Measurements from ENCODE around the gene PTPRT. TPM values are rescaled to one million over a fixed set of nuclear protein-coding genes. Genes with fewer than 3 reads are reported as not detected.

The PTPRT gene
- total and polyA plus RNA-seq, 2 donors, result 0.09 to 1.9 TPM

DNA sequence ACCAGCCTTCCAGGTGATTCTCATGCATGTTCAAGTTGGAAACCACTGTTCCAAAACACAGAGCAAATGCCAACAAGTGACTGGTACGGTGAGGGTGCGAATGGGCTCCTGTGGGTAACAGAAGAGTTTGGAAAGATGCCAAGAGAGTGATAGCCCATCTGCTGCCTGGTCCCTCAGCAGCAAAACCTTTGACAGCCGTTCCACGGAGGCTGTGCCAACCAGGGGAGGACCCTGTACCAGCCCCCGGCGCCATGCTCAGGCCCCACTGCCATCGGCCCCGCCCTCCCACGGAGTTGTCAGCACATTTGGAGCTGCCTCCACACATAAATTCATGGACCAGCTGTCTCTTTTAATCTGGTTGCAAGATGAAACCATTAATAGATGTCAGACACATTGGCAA, 4.4 kb upstream of the PTPRT start:
- Histone ChIP-seq H3K4me1 (ENCODE audit: insufficient read depth) (no peaks in the 10 kb centered on the region), H3K27ac (ENCODE audit: low read depth) (no peak overlapping the region), H3K4me3 (ENCODE audit: low read depth, low read length) (no peak overlapping the region), H3K36me3 (ENCODE audit: insufficient read depth) (no peaks in the 10 kb centered on the region)
- DNase-seq (ENCODE audit: extremely low spot score), result no peak
- 84% methylated on average over 9 of the region's 9 CpGs for WGBS

DNA sequence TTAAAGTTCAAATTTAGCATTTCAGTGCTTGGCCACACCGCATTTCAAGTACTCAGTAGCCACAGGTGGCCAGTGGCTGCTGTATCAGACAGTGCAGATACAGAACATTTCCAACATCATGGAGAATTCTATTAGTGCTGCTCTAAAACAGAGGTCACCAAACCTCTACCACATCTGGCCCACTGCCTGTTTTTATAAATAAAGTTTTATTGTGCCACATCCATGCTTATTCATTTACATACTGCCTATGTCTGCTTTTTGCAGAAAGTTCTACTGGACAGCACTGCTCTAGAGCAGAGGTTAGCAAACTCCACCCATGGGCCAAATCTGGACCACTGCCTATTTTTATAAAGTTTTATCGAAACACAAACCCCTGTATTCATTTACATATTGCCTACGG, 3.7 kb upstream of the PTPRT start:
- H3K27ac ChIP-seq (ENCODE audit: low read depth), result no peak overlapping the region
- H3K4me3 ChIP-seq (ENCODE audit: low read depth, low read length), result no peak overlapping the region
- H3K36me3 ChIP-seq (ENCODE audit: insufficient read depth), result no peaks in the 10 kb centered on the region
- 88% methylated on average over 3 of the region's 3 CpGs for WGBS
- H3K4me1 ChIP-seq (ENCODE audit: insufficient read depth), result no peaks in the 10 kb centered on the region
- DNase-seq (ENCODE audit: extremely low spot score), result no peak

DNA sequence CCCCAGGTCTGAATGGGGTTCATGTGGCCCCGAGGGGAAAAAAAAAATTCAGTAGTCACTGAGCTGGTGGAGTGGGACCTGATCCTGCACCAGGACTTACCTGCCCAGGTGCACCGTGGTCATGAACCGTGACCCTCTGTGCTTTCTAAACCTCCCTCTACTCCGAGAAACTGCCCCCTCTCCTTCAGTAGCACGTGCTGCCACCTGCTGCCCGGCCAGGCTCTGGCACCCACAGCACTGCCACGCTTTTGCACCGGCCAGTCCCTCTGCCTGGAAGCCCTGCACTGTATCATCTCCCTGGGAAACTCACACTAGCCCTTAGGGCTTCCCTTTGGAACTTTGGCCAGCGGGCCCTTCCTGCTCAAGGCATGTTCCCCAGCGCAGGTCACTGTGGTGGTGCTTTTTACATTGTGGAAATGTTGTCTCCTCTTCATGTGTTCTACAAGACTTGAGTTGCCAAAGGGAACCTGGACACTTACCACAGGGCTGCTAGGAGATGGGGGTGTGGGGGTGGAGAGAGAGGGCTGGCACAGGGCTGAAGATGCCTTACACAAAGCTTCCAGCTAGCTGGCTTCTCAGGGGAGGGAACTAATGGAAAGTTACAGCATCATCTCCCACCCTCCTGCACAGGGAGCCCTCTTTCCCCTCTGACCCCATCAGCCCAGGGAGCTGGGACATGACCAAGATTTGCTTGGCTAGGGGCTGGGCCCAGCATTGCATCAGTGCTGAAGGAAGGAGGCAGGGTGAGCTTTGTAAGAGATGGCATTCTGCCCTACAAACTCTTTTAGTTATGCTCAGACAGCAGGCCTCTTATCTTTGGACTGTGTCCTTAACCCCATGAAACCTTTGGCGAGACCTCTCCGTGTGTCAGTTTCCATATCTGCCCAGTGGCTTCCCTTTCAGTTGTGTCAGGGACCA, 2.5 kb upstream of the PTPRT start:
- Histone ChIP-seq H3K4me3 (ENCODE audit: low read depth, low read length) (no peak overlapping the region), H3K4me1 (ENCODE audit: insufficient read depth) (no peaks in the 10 kb centered on the region), H3K27ac (ENCODE audit: low read depth) (no peak overlapping the region), H3K36me3 (ENCODE audit: insufficient read depth) (no peaks in the 10 kb centered on the region)
- WGBS, result 32% methylated on average over 12 of the region's 12 CpGs
- DNase-seq (ENCODE audit: extremely low spot score), result no peak

DNA sequence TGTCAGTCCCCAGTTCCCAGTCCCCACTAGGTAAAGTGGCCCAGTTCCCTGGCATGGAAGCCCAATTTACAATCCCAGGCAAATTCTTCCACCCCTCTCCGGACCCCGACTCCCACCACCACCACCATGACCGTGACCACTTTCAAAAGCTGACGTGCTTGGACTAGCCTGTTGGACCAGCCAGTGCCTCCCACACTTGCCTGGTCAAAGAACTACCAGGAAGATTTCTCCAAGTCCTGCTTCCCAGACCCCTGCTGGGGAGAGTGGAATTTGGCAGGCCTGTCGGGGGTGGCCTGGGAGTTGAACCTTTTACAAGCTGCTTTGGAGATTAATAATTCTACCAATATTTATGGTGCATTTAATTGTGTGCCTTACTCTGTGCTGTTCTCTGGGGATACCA, 1.4 kb upstream of the PTPRT start:
- WGBS, result 74% methylated on average over 5 of the region's 5 CpGs
- no peaks in the 10 kb centered on the region for H3K36me3 ChIP-seq (ENCODE audit: insufficient read depth)
- DNase-seq (ENCODE audit: extremely low spot score), result no peak
- H3K27ac ChIP-seq (ENCODE audit: low read depth), result no peak overlapping the region
- H3K4me3 ChIP-seq (ENCODE audit: low read depth, low read length), result no peak overlapping the region
- no peaks in the 10 kb centered on the region for H3K4me1 ChIP-seq (ENCODE audit: insufficient read depth)

DNA sequence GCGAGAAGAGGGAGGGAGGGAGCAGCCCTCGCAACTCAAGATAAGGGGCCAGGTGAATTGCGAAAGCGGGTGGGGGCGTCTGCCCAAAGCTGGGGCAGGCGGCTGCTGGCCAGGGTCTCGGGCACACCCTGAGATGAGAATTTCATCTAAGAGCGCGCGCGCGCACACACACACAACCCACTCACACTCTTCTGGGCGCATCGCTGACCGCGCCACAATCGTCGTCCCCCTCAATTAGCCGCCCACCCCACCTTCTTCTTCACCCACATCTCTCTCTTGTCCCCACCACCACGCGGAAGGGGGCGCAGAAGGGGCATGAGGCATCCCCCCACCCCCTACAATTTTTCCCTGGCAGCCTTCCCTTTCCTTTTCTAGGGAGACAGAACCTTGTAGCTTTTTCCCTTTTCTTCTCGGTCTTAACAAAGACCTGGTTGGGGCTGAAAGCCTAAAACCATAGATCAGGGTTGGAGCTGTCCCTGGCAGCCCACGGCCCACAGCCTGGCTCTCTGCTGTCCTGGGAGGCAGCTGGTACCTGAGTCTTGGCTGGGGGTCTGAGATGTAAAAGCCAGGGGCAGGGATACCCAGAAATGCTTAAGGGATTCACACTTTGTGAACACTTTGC, 737 bp upstream of the PTPRT start:
- no peaks in the 10 kb centered on the region for H3K4me1 ChIP-seq (ENCODE audit: insufficient read depth)
- DNase-seq (ENCODE audit: extremely low spot score), result no peak
- 5% methylated on average over 24 of the region's 24 CpGs for WGBS
- no peak overlapping the region for H3K27ac ChIP-seq (ENCODE audit: low read depth)
- H3K36me3 ChIP-seq (ENCODE audit: insufficient read depth), result no peaks in the 10 kb centered on the region
- H3K4me3 ChIP-seq (ENCODE audit: low read depth, low read length), result peak overlapping the region; percentile 12

DNA sequence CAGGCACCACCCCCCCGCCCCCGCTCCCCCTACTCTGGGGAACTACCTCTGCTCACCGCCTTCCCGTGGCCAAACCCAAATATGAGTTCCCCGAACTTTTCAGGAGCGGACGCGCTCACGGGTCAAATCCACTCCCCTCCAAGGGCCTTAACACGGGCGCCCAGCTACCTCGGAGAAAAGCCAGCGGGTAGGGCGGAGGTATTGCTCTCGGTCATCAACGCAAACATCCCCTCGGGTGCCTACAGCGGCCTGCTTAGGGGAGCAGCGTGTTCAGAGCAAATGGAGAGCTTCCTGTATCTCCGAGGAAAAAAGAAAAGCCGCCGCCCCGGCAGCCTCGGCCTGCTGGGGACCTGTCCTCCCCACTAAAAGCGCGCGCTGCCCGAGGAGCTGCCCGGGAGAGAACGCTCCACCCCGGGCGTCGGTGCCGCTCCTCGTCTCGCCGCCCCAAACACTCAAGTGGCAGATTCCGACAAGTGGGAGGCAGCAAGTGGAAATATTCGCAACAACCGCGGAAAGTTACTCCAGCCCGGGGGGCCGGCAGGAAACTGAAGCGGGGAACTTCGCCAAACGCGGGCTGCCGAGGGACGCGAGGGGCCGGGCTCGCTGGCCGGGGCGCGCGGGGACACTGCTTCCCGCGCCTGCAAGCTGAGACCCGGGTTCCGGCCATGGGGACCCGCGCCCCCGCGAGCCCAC, 699 bp downstream of the PTPRT start:
- H3K36me3 ChIP-seq (ENCODE audit: insufficient read depth), result no peaks in the 10 kb centered on the region
- no peaks in the 10 kb centered on the region for H3K4me1 ChIP-seq (ENCODE audit: insufficient read depth)
- peak overlapping the region; percentile 12 for H3K4me3 ChIP-seq (ENCODE audit: low read depth, low read length)
- DNase-seq (ENCODE audit: extremely low spot score), result no peak
- WGBS, result 1% methylated on average over 64 of the region's 64 CpGs
- H3K27ac ChIP-seq (ENCODE audit: low read depth), result no peak overlapping the region

DNA sequence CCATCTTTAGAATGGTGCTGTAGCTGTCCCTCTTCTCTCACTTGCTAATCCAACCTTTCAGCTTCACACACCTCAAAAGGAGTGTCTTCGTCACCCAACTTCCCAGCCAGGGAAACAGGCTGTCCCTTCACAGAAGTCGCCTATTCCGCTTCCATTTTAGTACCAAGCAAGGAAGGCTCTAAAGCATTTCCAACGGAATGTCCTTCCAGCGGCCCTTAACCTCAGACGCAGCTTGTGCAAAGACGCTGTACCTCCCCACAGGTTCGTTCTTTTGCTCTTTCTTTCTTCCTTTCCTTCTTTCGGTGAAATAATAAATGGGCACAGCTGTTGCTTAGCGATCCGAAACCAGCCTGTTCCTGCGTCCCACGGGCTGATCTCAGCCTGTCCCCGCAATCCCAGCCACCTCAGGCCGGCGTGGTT, 1.5 kb downstream of the PTPRT start:
- H3K36me3 ChIP-seq (ENCODE audit: insufficient read depth), result no peaks in the 10 kb centered on the region
- 3% methylated on average over 16 of the region's 16 CpGs for WGBS
- no peak overlapping the region for H3K27ac ChIP-seq (ENCODE audit: low read depth)
- no peaks in the 10 kb centered on the region for H3K4me1 ChIP-seq (ENCODE audit: insufficient read depth)
- H3K4me3 ChIP-seq (ENCODE audit: low read depth, low read length), result no peak overlapping the region
- DNase-seq (ENCODE audit: extremely low spot score), result no peak

DNA sequence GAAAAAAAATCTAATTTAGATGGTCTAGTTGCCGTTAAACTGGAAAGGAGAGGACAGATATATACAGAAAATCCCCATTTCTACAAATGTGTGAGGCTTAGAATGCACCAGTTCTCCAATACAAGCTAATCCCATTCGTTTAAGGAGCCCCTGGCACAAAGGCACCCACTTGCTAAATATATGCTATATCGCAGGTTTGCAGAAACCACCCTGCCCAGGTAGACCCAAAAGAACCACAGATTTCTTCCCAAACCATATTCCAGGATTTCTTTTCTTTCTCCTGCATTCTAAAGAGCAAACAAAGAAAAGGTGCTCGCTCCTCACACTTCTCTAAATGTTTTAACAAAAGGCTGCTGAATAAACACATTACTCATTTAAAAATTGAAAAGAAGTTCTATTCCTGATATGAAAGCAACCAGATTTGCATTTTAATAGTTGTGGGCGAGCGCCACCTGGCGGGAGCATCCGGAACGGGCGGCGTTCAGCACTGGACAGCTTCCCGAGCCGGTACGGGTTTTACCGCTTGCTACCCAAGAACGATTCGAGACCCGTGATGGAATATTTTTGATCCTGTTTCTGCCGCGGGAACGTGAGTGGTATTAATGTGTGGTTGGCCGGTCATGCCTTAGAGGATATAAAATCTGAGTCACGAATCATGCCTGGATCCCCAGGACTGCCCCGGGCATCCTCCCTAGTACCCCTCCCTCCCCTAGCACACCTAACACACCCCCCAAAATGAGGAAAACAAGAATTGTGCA, 2.1 kb downstream of the PTPRT start:
- 7% methylated on average over 24 of the region's 24 CpGs for WGBS
- no peak overlapping the region for H3K27ac ChIP-seq (ENCODE audit: low read depth)
- H3K4me1 ChIP-seq (ENCODE audit: insufficient read depth), result no peaks in the 10 kb centered on the region
- no peak for DNase-seq (ENCODE audit: extremely low spot score)
- no peak overlapping the region for H3K4me3 ChIP-seq (ENCODE audit: low read depth, low read length)
- no peaks in the 10 kb centered on the region for H3K36me3 ChIP-seq (ENCODE audit: insufficient read depth)

DNA sequence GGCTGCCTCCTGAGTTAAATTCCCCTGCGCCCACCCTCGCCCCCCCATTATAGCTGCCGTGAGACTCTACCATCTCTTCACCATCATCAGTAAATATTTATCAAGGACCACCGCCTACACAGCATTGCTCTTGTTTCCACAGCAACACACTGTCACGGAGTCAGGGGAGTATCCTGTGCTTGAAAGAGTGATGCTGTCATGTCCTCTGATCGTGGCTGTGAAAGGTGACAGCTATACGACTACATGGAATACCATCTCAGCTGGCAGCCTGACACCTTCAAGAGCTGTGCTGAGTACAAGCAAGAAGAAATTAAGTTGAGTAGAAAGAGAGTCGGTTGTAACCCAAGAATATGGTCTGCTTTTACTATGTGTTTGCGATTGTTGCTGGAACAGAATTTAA, 3.4 kb downstream of the PTPRT start:
- 66% methylated on average over 9 of the region's 9 CpGs for WGBS

DNA sequence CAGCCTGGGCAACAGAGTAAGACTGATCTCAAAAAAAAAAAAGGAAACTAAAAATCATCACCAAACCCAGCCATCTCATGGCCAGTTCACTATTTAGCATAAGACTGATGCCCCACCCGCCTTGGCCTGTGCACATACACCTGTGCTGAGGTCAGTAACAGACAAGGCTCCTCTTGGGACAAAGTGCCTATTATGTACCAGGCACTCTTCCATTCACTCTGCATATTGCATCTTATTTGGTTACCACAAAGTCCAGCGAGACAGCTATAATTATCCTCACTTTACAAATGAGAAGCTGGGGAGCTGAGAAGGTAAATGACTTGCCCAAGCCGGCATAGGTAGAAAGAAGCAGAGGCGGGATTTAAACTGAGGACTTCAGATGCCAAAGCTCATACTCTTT, 3.8 kb downstream of the PTPRT start:
- no peak for DNase-seq (ENCODE audit: extremely low spot score)
- H3K27ac ChIP-seq (ENCODE audit: low read depth), result no peak overlapping the region
- 90% methylated on average over 4 of the region's 4 CpGs for WGBS

More for the DNA sequence above, 3.4 kb downstream of the PTPRT start:
- DNase-seq (ENCODE audit: extremely low spot score), result no peak
- H3K36me3 ChIP-seq (ENCODE audit: insufficient read depth), result no peaks in the 10 kb centered on the region
- no peak overlapping the region for H3K4me3 ChIP-seq (ENCODE audit: low read depth, low read length)
- no peaks in the 10 kb centered on the region for H3K4me1 ChIP-seq (ENCODE audit: insufficient read depth)
- H3K27ac ChIP-seq (ENCODE audit: low read depth), result no peak overlapping the region

DNA sequence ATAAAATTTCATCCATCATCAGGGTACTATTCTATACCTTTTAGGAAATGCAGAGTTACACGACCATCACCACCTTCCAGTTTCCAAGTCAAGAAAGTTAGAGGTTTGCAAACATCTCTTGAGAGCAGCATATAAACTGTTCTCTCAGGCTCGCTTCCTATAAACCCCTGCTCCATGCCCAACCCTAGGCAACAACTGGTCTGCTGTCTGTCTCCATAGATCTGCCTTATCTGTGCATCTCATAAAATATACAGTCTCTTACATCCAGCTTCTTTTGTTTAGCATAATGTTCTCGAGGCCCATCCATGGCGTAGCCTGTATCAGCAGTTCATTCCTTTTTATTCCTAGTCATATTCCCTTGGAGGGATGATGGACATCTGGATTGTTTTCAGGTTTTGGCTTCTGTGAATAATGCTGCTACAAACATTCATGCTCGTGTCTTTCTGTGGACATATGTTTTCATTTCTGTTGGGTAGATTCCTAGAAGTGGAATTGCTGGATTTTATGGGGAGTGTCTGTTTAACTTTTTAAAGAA, 6.1 kb downstream of the PTPRT start:
- Histone ChIP-seq H3K36me3 (ENCODE audit: insufficient read depth) (no peaks in the 10 kb centered on the region), H3K27ac (ENCODE audit: low read depth) (no peak overlapping the region), H3K4me3 (ENCODE audit: low read depth, low read length) (no peak overlapping the region), H3K4me1 (ENCODE audit: insufficient read depth) (no peaks in the 10 kb centered on the region)
- WGBS, result 14% methylated on average over 5 of the region's 5 CpGs
- DNase-seq (ENCODE audit: extremely low spot score), result peak; percentile 41

More for the DNA sequence above, 3.8 kb downstream of the PTPRT start:
- Histone ChIP-seq H3K4me1 (ENCODE audit: insufficient read depth) (no peaks in the 10 kb centered on the region), H3K36me3 (ENCODE audit: insufficient read depth) (no peaks in the 10 kb centered on the region), H3K4me3 (ENCODE audit: low read depth, low read length) (no peak overlapping the region)

DNA sequence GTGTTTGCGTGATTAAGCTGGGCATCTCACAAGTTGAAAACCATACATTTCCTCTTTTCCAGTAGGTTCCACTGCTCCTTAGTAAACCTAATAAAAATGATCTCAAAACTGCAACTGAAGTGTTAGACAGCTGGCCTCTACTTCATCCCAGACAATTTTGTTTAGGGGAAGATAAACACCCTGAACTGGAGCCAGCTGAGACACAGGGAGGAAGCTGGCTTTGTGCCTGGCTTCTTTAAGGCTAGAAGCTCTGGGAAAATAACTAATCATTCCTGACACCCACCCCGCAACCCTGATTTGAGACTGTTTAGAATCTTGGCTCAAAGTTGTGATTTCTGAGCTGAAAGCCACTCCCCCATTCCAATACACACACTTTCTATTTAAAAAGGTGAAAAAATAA, 11.6 kb downstream of the PTPRT start:
- Histone ChIP-seq H3K36me3 (ENCODE audit: insufficient read depth) (no peaks in the 10 kb centered on the region), H3K4me1 (ENCODE audit: insufficient read depth) (no peaks in the 10 kb centered on the region), H3K4me3 (ENCODE audit: low read depth, low read length) (no peak overlapping the region), H3K27ac (ENCODE audit: low read depth) (no peak overlapping the region)
- 14% methylated on average over 2 of the region's 2 CpGs for WGBS
- DNase-seq (ENCODE audit: extremely low spot score), result peak; percentile 59

DNA sequence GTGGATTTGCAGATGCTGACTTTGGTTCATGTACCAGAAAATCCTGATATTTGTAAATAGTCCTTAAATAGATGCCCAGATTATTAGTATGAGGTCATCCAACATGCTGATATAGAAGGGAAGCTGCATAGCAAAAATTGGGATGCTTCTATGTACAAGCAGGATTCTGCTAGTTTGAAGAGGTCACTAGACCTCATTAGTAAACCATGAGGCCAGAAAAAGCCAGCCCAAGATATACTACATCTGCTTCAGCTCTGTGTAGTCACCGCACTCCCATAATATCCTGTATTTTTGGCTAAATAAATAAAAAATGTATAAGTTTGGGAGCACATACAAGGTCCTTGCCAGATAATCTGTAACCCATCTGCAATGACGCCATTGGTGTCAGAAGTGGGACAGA, 13.0 kb downstream of the PTPRT start:
- Histone ChIP-seq H3K27ac (ENCODE audit: low read depth) (no peak overlapping the region), H3K4me3 (ENCODE audit: low read depth, low read length) (no peak overlapping the region), H3K4me1 (ENCODE audit: insufficient read depth) (no peaks in the 10 kb centered on the region), H3K36me3 (ENCODE audit: insufficient read depth) (no peaks in the 10 kb centered on the region)
- DNase-seq (ENCODE audit: extremely low spot score), result no peak
- WGBS, result 65% methylated on average over 2 of the region's 2 CpGs

Data from urinary bladder (tissue), 4 donors.